Measurements from ENCODE around the gene HSD3B1. TPM values are rescaled to one million over a fixed set of nuclear protein-coding genes. Genes with fewer than 3 reads are reported as not detected.

Gene HSD3B1
- total and polyA plus RNA-seq, 11 donors = not detected

DNA sequence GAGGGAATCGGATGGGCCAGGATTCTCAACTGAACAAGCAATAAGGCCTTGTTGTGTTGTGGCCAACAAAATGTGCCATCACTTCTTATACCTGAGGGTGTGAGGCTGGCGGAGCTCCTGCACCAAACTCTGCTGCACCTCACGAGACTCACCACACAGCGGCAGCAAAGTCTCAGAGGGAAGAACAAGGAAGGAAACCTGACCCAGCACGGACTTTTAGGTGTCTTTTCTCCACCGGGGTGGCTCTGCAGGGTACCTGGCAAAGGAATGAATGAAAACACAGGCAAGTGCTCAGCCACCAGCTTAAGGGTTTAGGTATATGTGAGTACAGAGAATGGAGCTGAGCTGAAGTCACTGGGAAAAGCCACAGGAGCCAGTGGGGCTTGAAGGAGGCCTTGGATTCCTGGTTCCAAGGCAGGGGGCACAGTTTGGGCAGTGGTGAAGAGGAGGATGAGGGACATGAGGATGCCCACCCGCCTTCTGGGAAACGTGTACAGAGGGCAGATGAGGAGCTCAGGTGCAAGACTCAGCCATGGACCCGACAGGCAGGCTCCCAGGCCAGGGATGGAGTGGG is 31.1 kb upstream of the HSD3B1 start:
- no peak overlapping the region for H3K27ac ChIP-seq
- no peaks in the 10 kb centered on the region for H3K36me3 ChIP-seq
- DNase-seq (peak in 3 of 5 donors; percentile 13 to 31 (median 26)), ATAC-seq (peak; percentile 47 to 77 (median 61))
- TF ChIP-seq, protein P1, sequence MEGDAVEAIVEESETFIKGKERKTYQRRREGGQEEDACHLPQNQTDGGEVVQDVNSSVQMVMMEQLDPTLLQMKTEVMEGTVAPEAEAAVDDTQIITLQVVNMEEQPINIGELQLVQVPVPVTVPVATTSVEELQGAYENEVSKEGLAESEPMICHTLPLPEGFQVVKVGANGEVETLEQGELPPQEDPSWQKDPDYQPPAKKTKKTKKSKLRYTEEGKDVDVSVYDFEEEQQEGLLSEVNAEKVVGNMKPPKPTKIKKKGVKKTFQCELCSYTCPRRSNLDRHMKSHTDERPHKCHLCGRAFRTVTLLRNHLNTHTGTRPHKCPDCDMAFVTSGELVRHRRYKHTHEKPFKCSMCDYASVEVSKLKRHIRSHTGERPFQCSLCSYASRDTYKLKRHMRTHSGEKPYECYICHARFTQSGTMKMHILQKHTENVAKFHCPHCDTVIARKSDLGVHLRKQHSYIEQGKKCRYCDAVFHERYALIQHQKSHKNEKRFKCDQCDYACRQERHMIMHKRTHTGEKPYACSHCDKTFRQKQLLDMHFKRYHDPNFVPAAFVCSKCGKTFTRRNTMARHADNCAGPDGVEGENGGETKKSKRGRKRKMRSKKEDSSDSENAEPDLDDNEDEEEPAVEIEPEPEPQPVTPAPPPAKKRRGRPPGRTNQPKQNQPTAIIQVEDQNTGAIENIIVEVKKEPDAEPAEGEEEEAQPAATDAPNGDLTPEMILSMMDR (IDR thresholded peaks at IDR 0.05) = peak in 10 of 12 donors; percentile 23 to 61 (median 44)
- no peak for TF ChIP-seq POLR2A (IDR thresholded peaks at IDR 0.05)
- H3K4me3 ChIP-seq = no peak overlapping the region
- H3K27me3 ChIP-seq = no peaks in the 10 kb centered on the region
- no peaks in the 10 kb centered on the region for H3K9me3 ChIP-seq
- WGBS, 4 donors = 31 to 33% (median 32%) methylated on average over 9 of the region's 9 CpGs
- H3K4me1 ChIP-seq = no peaks in the 10 kb centered on the region
- intact Hi-C loops (cut with DNase I) = loop anchor here in 1 of 10 donors (10.0 kb wide), 1 partner anchor 189 kb away; no protein-coding TSS in a partner anchor

DNA sequence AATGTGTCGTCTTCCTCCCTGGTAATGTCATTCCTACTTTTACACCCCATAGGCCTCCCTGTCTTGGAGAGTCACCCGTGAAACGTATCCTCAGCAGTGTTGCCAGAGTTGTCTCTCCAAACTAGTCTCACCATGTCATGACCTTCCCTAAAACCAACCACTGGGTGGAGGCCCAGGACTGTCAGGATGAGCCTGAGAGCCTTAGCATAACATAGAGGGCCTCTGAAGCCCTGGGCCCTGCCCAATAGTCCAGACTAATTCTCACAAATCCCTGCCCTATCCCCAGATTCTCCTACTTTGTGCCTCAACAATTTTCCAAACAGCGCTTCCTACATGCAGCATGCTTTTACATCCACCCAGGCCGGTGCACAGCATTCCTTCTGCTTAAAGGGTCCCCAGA is 29.3 kb upstream of the HSD3B1 start:
- H3K27ac ChIP-seq = no peak overlapping the region
- intact Hi-C loops (cut with DNase I) = loop anchor here in 1 of 10 donors (10.0 kb wide), 1 partner anchor 187 kb away; no protein-coding TSS in a partner anchor
- TF ChIP-seq, protein P1 (IDR thresholded peaks at IDR 0.05) = no peak
- TF ChIP-seq POLR2A (IDR thresholded peaks at IDR 0.05) = no peak
- no peak overlapping the region for H3K4me3 ChIP-seq
- H3K27me3 ChIP-seq = no peaks in the 10 kb centered on the region
- no peaks in the 10 kb centered on the region for H3K4me1 ChIP-seq
- 91 to 94% (median 93%) methylated on average over 5 of the region's 5 CpGs for WGBS, 4 donors
- DNase-seq (no peak), ATAC-seq (no peak)
- H3K9me3 ChIP-seq = no peaks in the 10 kb centered on the region
- H3K36me3 ChIP-seq = no peaks in the 10 kb centered on the region

DNA sequence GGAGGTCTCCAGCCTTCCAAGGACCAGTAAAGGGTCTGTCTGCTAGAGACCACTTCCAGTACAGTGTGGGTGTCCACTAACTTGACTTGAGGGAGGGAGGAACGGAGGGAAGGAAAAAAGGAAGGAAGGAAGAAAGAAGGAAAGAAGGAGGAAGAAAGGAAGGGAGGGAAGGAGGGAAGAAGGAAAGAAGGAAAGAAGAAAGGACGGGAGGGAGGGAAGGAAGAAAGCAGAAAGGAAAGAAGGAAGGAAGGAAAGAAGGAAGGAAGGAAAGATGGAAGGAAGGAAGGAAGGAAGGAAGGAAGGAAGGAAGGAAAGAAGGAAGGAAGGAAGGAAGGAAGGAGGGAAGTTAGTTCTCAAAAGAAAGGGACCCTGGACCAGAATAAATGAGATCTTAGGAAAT is 26.8 kb upstream of the HSD3B1 start:
- no peak for DNase-seq
- TF ChIP-seq POLR2A (IDR thresholded peaks at IDR 0.05) = no peak
- TF ChIP-seq, protein P1 (IDR thresholded peaks at IDR 0.05) = no peak
- H3K27ac ChIP-seq = no peak overlapping the region
- no peak overlapping the region for H3K4me3 ChIP-seq
- H3K36me3 ChIP-seq = no peaks in the 10 kb centered on the region
- no peak for ATAC-seq
- intact Hi-C loops (cut with DNase I) = loop anchor here in 1 of 10 donors (10.0 kb wide), 1 partner anchor 105 kb away; no protein-coding TSS in a partner anchor
- peaks cover 0 to 5% (median 0%) of the 10 kb centered on the region in 12 donors for H3K4me1 ChIP-seq
- WGBS, 4 donors = 69 to 90% (median 79%) methylated on average over 2 of the region's 2 CpGs
- H3K27me3 ChIP-seq = no peaks in the 10 kb centered on the region
- H3K9me3 ChIP-seq = no peaks in the 10 kb centered on the region

DNA sequence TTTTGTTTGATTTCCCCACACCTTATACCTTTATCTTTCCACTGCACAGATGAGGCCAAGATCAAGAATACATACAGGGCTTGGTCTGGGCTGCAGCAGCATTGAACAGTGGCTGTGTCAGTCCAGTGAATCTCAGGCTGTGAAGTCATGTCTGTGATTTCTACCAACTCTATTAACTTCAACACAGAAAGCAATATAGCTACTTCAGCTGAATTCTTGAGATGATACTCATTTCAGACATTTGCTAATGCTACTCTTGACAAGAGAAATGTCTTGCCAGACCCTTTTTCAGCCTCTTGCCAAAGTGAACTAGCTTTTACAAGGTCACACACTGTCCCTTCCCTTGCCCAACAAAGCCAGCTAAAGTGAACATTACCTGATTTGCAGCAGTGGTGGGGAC is 25.1 kb upstream of the HSD3B1 start:
- ATAC-seq = no peak
- intact Hi-C loops (cut with DNase I) = loop anchor here in 1 of 10 donors (10.0 kb wide), 1 partner anchor 103 kb away; no protein-coding TSS in a partner anchor
- no peak overlapping the region for H3K4me3 ChIP-seq
- DNase-seq = no peak
- H3K27ac ChIP-seq = no peak overlapping the region
- TF ChIP-seq, protein P1 (IDR thresholded peaks at IDR 0.05) = no peak
- no peaks in the 10 kb centered on the region for H3K36me3 ChIP-seq
- H3K4me1 ChIP-seq = peaks cover 0 to 5% (median 0%) of the 10 kb centered on the region in 12 donors
- no peaks in the 10 kb centered on the region for H3K27me3 ChIP-seq
- no peaks in the 10 kb centered on the region for H3K9me3 ChIP-seq

Data from heart left ventricle (tissue), 16 donors.